Endothelial cell of umbilical vein (primary cell): Measurements from ENCODE around the gene MARK4.

Source experiments
- CTCF ChIP-seq, 2 donors: IDR thresholded peaks; 1 replicate in 1 of 2; 2 replicates in 1 of 2; pipeline ENCODE4 v1.5.1; 2011; ENCODE audit warnings: low read length in 2 of 2, mild to moderate bottlenecking in 2 of 2, moderate library complexity in 2 of 2, control low read depth in 1 of 2, inconsistent platforms in 1 of 2, low read depth in 1 of 2; ENCODE audit not compliant: insufficient read depth in 1 of 2; ENCODE audit errors: extremely low read depth in 1 of 2
- EZH2 ChIP-seq: IDR thresholded peaks from 2 replicates; pipeline ENCODE4 v1.6.1; 2012; ENCODE audit warnings: borderline replicate concordance, low read depth, mild to moderate bottlenecking, moderate library complexity, low read length, inconsistent platforms; ENCODE audit not compliant: severe bottlenecking
- FOS ChIP-seq: IDR thresholded peaks from 2 replicates; pipeline ENCODE4 v1.6.1; 2011; ENCODE audit warnings: mild to moderate bottlenecking, low read length, moderate library complexity, borderline replicate concordance; ENCODE audit not compliant: insufficient read depth
- MYC ChIP-seq: IDR thresholded peaks from one replicate; pipeline ENCODE4 v1.6.1; 2011; ENCODE audit warnings: mild to moderate bottlenecking, low read depth, low read length

GRCh38 chr19:45206328-45206727 is 44.7 kb upstream of the MARK4 start:
- TF ChIP-seq CTCF (IDR thresholded peaks at IDR 0.05; ENCODE audit: extremely low read depth in 1 of 2, insufficient read depth in 1 of 2, low read depth in 1 of 2, low read length in 2 of 2): no peak
- no peak for TF ChIP-seq FOS
- TF ChIP-seq MYC: no peak
- TF ChIP-seq EZH2: no peak
